H1 (cell line): Measurements from ENCODE around the gene CHST12. TPM values are rescaled to one million over a fixed set of nuclear protein-coding genes. Genes with fewer than 3 reads are reported as not detected.

Experiments
- BCL11A ChIP-seq, 2 experiments: IDR thresholded peaks; one replicate each; pipeline ENCODE4 v1.6.1; 2011; ENCODE audit warnings: low read depth in 2 of 2, low read length in 2 of 2, mild to moderate bottlenecking in 2 of 2
- BRCA1 ChIP-seq: IDR thresholded peaks from 2 replicates; pipeline ENCODE4 v1.6.1; 2012; ENCODE audit warnings: low read depth, low read length, improper control_type of control experiment
- CEBPB ChIP-seq: IDR thresholded peaks from 2 replicates; pipeline ENCODE4 v1.6.1; 2012; ENCODE audit warnings: low read depth, low read length
- CREB1 ChIP-seq: IDR thresholded peaks from 2 replicates; pipeline ENCODE4 v1.6.1; 2012; ENCODE audit warnings: inconsistent platforms
- FOSL1 ChIP-seq: IDR thresholded peaks from 2 replicates; pipeline ENCODE4 v1.6.1; 2011; ENCODE audit warnings: mild to moderate bottlenecking, low read depth, low read length, moderate library complexity; ENCODE audit not compliant: insufficient read depth
- SIRT6 ChIP-seq: IDR thresholded peaks from one replicate; pipeline ENCODE4 v1.7.1; 2012; ENCODE audit warnings: low read length, inconsistent platforms
- TEAD4 ChIP-seq: IDR thresholded peaks from 2 replicates; pipeline ENCODE4 v1.6.1; 2012; ENCODE audit warnings: low read depth, low read length, inconsistent platforms, mixed read lengths
- YY1 ChIP-seq: IDR thresholded peaks from 2 replicates; pipeline ENCODE4 v1.6.1; 2011; ENCODE audit warnings: low read depth, mild to moderate bottlenecking, low read length
- polyA plus RNA-seq, 7 experiments: library from polyadenylated mRNA; depleted of rRNA in 3 of 7; stranded (reverse) in 5 of 7; unstranded in 2 of 7; fragments of >200 nt in 5 of 7; fragments of 200-250 nt in 2 of 7; gene quantifications; 1 replicate in 5 of 7; 2 replicates in 1 of 7; 4 replicates in 1 of 7; pipeline versions ENCODE4 v1.2.1 to v1.2.3, GENCODE V29; 2011 to 2013; ENCODE audit warnings: missing spikeins in 2 of 7, mixed read lengths in 2 of 7
- total RNA-seq: library from RNA; stranded (reverse); fragmentation: NEBNext Ultra II Directional; extraction: Animal tissue kit (Norgen Biotek cat#: 25700); gene quantifications from 2 replicates; pipeline ENCODE4 v1.2.1, GENCODE V29; 2021
- TF ChIP-seq, protein P1 (sequence below): fragments of 300-600 bp; sonication (generic); IDR thresholded peaks from 2 replicates; pipeline ENCODE4 v1.7.1; 2012; ENCODE audit warnings: low read length, moderate library complexity, mild to moderate bottlenecking, inconsistent platforms; ENCODE audit not compliant: insufficient replicate concordance
- TF ChIP-seq, protein P2 (sequence below): IDR thresholded peaks from 2 replicates; pipeline ENCODE4 v1.6.1; 2012; ENCODE audit warnings: low read length, inconsistent platforms

The CHST12 gene
- total and polyA plus RNA-seq, 2 of the 8 experiments (the other 6 are each of a cell fraction or from before 2014, with no cell fraction given), result 13.4 to 24.1 TPM

GRCh38 chr7:2437136-2437535 lies 33.7 kb downstream of the CHST12 start (continued):
- TF ChIP-seq, protein P1, sequence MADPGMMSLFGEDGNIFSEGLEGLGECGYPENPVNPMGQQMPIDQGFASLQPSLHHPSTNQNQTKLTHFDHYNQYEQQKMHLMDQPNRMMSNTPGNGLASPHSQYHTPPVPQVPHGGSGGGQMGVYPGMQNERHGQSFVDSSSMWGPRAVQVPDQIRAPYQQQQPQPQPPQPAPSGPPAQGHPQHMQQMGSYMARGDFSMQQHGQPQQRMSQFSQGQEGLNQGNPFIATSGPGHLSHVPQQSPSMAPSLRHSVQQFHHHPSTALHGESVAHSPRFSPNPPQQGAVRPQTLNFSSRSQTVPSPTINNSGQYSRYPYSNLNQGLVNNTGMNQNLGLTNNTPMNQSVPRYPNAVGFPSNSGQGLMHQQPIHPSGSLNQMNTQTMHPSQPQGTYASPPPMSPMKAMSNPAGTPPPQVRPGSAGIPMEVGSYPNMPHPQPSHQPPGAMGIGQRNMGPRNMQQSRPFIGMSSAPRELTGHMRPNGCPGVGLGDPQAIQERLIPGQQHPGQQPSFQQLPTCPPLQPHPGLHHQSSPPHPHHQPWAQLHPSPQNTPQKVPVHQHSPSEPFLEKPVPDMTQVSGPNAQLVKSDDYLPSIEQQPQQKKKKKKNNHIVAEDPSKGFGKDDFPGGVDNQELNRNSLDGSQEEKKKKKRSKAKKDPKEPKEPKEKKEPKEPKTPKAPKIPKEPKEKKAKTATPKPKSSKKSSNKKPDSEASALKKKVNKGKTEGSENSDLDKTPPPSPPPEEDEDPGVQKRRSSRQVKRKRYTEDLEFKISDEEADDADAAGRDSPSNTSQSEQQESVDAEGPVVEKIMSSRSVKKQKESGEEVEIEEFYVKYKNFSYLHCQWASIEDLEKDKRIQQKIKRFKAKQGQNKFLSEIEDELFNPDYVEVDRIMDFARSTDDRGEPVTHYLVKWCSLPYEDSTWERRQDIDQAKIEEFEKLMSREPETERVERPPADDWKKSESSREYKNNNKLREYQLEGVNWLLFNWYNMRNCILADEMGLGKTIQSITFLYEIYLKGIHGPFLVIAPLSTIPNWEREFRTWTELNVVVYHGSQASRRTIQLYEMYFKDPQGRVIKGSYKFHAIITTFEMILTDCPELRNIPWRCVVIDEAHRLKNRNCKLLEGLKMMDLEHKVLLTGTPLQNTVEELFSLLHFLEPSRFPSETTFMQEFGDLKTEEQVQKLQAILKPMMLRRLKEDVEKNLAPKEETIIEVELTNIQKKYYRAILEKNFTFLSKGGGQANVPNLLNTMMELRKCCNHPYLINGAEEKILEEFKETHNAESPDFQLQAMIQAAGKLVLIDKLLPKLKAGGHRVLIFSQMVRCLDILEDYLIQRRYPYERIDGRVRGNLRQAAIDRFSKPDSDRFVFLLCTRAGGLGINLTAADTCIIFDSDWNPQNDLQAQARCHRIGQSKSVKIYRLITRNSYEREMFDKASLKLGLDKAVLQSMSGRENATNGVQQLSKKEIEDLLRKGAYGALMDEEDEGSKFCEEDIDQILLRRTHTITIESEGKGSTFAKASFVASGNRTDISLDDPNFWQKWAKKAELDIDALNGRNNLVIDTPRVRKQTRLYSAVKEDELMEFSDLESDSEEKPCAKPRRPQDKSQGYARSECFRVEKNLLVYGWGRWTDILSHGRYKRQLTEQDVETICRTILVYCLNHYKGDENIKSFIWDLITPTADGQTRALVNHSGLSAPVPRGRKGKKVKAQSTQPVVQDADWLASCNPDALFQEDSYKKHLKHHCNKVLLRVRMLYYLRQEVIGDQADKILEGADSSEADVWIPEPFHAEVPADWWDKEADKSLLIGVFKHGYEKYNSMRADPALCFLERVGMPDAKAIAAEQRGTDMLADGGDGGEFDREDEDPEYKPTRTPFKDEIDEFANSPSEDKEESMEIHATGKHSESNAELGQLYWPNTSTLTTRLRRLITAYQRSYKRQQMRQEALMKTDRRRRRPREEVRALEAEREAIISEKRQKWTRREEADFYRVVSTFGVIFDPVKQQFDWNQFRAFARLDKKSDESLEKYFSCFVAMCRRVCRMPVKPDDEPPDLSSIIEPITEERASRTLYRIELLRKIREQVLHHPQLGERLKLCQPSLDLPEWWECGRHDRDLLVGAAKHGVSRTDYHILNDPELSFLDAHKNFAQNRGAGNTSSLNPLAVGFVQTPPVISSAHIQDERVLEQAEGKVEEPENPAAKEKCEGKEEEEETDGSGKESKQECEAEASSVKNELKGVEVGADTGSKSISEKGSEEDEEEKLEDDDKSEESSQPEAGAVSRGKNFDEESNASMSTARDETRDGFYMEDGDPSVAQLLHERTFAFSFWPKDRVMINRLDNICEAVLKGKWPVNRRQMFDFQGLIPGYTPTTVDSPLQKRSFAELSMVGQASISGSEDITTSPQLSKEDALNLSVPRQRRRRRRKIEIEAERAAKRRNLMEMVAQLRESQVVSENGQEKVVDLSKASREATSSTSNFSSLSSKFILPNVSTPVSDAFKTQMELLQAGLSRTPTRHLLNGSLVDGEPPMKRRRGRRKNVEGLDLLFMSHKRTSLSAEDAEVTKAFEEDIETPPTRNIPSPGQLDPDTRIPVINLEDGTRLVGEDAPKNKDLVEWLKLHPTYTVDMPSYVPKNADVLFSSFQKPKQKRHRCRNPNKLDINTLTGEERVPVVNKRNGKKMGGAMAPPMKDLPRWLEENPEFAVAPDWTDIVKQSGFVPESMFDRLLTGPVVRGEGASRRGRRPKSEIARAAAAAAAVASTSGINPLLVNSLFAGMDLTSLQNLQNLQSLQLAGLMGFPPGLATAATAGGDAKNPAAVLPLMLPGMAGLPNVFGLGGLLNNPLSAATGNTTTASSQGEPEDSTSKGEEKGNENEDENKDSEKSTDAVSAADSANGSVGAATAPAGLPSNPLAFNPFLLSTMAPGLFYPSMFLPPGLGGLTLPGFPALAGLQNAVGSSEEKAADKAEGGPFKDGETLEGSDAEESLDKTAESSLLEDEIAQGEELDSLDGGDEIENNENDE, result no peak
- TF ChIP-seq, protein P2, sequence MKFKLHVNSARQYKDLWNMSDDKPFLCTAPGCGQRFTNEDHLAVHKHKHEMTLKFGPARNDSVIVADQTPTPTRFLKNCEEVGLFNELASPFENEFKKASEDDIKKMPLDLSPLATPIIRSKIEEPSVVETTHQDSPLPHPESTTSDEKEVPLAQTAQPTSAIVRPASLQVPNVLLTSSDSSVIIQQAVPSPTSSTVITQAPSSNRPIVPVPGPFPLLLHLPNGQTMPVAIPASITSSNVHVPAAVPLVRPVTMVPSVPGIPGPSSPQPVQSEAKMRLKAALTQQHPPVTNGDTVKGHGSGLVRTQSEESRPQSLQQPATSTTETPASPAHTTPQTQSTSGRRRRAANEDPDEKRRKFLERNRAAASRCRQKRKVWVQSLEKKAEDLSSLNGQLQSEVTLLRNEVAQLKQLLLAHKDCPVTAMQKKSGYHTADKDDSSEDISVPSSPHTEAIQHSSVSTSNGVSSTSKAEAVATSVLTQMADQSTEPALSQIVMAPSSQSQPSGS, result no peak
- no peak for TF ChIP-seq YY1
- no peak for TF ChIP-seq CREB1
- no peak for TF ChIP-seq SIRT6
- TF ChIP-seq BRCA1, result no peak
- no peak for TF ChIP-seq CEBPB
- no peak for TF ChIP-seq FOSL1
- TF ChIP-seq BCL11A (IDR thresholded peaks at IDR 0.05; ENCODE audit: low read depth in 2 of 2, low read length in 2 of 2), result no peak
- TF ChIP-seq TEAD4, result no peak
